GM19099 (cell line): ENCODE measurements around the gene SHE.

Experiments
- POLR2A ChIP-seq: IDR thresholded peaks from 3 replicates; pipeline ENCODE4 v1.6.1; 2011; ENCODE audit warnings: low read depth; ENCODE audit not compliant: insufficient read length; ENCODE audit errors: extremely low read depth

SHE gene

DNA sequence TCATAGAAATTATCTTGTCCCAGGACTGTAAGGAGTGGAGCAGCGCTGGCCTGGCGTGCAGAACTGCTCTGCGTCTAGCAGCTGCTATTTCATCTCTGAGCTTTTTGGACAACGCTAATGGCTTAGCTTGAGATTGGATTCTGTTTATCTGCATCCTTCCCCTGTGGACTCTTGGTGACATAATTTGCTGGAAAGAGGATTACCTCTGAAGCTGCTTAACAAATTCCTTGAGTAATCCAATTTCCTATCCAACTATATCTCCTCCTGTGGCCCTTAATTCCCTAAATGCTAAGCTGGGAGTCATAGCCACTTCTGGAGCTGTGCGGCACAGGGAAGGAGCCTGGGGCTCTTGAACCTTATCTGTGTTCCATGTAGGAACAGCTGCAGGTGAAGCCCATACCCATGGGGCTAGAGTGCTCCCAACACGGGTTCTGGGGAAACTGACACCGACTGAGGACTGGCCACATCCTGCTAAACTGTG is 53.8 kb downstream of the SHE start:
- no peak for TF ChIP-seq POLR2A

GRCh38 chr1:154446789-154447188 is 55.4 kb downstream of the SHE start:
- TF ChIP-seq POLR2A = no peak

GRCh38 chr1:154446292-154446691 is 55.9 kb downstream of the SHE start:
- no peak for TF ChIP-seq POLR2A

GRCh38 chr1:154445040-154445472 is 57.2 kb downstream of the SHE start:
- no peak for TF ChIP-seq POLR2A

DNA sequence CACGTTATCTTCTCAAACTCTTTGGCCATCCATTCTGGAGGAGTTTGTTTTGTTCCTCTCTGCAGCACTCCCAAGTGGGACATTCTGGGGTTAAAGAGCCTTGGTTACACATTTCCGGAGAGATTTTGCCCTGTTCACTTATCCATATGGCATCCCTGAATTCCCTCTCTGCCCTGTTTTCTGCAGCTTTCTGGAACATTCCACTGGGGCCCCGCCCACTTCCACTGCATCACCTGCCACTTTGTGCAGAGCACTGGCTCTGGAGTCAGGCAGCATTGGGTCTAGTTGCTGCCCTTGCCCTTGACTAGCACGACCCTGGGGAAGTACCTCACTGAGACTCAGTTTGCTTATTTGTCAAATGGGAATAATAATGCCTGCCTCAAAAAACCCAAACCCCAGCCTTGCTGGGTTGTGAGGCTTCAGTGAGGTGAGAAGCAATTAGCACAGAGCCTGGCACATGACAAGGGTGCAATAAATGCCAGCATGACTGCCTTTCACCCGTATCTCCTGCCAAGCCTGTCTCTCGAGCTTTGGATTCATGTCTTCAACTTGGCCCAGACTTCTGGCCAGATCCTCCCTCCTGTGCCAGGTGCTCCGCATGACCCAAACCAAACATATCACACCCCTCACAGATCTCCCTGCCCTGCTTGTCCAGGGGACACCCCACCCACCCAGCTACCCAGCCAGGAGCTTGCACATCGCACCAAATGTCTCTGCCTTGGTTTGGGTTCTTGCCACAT is 58.8 kb downstream of the SHE start:
- TF ChIP-seq POLR2A = no peak

- TF ChIP-seq POLR2A = no peak
These were observed 60.0 kb downstream of the SHE start for GRCh38 chr1:154442006-154442740.

DNA sequence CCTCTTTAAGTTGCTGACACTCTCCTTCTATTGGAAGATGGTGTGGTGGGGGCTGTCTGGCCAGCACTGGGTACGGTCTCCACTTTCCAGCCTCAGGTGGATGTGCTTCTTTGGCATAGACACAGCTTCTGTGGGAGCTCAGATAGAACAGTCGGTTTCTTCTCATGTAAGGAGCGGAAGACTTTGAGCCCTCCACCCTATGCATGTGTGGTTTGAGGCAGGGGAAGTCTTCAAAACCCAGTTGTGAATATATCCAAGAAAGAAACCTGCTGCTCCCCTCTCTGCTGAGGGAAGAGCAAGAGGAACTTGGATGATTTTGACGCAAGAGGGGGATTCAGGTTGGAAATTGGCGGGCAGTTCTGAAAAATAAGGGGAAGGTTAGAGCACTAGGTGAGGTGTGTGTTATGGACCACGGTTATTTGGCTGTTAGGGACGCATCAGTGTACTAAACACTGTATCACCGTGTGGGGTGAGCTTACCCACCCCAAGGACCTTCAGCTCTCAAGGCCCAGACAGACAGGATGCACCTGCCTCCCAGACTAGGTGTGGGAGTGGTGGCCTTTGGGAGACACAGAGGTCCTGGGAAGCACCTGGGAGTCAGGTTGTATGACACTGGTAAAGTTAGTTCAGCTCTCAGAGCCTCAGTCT is 60.8 kb downstream of the SHE start:
- no peak for TF ChIP-seq POLR2A

- TF ChIP-seq POLR2A = no peak
These were observed 62.0 kb downstream of the SHE start for GRCh38 chr1:154440036-154440804.

GRCh38 chr1:154436433-154436832 is 65.8 kb downstream of the SHE start:
- TF ChIP-seq POLR2A = no peak

GRCh38 chr1:154435599-154436200 is 66.5 kb downstream of the SHE start:
- no peak for TF ChIP-seq POLR2A

GRCh38 chr1:154434346-154435085 is 67.7 kb downstream of the SHE start:
- TF ChIP-seq POLR2A = no peak

GRCh38 chr1:154433161-154433764 is 68.9 kb downstream of the SHE start:
- TF ChIP-seq POLR2A = no peak

DNA sequence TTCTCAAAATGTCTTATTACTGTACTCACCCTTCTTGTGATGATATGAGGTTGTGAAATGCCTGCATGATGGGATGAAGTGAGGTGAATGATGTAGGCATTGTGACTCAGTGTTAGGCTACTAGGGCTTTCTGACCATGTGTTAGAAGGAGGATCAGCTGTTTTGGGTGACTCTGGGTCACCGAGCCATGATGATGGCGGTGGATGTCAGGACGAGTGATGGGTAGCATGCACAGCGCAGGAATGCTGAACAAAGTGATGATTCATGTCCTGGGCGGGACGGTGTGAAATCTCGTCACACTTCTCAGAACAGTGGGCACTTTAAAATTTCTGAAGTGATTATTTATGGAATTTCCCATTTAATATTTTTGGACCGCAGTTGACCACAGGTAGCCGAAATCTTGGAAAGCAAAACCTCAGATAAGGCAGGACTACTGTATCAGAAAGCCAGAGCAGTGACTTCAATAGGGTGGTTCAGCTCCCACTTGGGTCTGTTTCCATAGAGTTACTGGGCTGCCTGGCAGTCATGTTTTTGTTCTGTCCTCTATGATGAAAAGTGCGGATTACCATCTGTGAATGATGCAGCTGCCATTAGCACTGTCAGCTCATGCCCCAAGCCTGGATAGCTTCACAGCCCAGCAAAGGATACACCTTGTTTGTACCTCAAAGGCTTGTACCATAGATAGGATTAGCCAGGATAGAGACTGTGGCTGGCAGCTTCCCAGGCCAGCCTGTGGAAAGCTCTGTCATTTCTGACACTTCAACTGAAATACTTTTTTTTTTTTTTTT is 70.4 kb downstream of the SHE start:
- no peak for TF ChIP-seq POLR2A
